DOHH2 (cell line): ENCODE results near the gene GPR3.

ENCODE experiments used
- EZH2phosphoT487 ChIP-seq: fragments of 200-600 bp; sonication (generic); IDR thresholded peaks from 2 replicates; pipeline ENCODE4 v1.6.1; 2017; ENCODE audit warnings: borderline replicate concordance, mild to moderate bottlenecking, antibody characterized with exemption, low read length, moderate library complexity, mixed read lengths
- TF ChIP-seq, protein P1 (sequence below): fragments of 200-600 bp; sonication (generic); IDR thresholded peaks from one replicate; pipeline ENCODE4 v1.5.1; 2014; ENCODE audit warnings: antibody characterized with exemption, mild to moderate bottlenecking, low read depth, low read length; ENCODE audit not compliant: poor library complexity, severe bottlenecking

DNA sequence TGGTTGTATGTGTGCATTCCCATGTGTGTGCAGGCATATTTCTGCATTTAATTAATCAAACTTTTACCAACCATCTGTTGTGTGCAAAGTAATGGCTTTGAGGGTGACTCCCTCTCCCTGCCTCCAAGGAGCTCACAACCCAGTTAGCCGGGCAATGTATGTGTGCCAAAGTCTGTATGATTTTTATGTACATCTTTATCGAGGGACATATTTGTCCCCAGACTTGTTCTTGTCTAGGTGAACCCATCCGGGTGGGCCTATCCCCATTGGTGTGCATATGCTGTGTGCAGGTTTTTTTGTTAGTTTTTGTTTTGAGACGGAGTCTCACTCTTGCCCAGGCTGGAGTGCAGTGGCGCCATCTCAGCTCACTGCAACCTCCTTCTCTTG is 48.8 kb upstream of the GPR3 start:
- TF ChIP-seq, protein P1, sequence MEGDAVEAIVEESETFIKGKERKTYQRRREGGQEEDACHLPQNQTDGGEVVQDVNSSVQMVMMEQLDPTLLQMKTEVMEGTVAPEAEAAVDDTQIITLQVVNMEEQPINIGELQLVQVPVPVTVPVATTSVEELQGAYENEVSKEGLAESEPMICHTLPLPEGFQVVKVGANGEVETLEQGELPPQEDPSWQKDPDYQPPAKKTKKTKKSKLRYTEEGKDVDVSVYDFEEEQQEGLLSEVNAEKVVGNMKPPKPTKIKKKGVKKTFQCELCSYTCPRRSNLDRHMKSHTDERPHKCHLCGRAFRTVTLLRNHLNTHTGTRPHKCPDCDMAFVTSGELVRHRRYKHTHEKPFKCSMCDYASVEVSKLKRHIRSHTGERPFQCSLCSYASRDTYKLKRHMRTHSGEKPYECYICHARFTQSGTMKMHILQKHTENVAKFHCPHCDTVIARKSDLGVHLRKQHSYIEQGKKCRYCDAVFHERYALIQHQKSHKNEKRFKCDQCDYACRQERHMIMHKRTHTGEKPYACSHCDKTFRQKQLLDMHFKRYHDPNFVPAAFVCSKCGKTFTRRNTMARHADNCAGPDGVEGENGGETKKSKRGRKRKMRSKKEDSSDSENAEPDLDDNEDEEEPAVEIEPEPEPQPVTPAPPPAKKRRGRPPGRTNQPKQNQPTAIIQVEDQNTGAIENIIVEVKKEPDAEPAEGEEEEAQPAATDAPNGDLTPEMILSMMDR: no peak
- TF ChIP-seq EZH2phosphoT487: no peak
